ENCODE measurements around the gene AURKA.

The AURKA gene

GRCh38 chr20:56381501-56381900 lies 10.5 kb downstream of the AURKA start:
- no peak overlapping the region for H3K4me3 ChIP-seq (ENCODE audit: low read length)

GRCh38 chr20:56380375-56380774 lies 11.6 kb downstream of the AURKA start:
- Histone ChIP-seq H3K27me3 (ENCODE audit: control insufficient read depth, insufficient read depth, low read length) (no peaks in the 10 kb centered on the region), H3K27ac (ENCODE audit: low read depth, low read length) (no peak overlapping the region), H3K36me3 (ENCODE audit: control insufficient read depth, insufficient read depth, low read length) (peaks cover 2% of the 10 kb centered on the region), H3K4me1 (ENCODE audit: control insufficient read depth, insufficient read depth, low read length) (no peaks in the 10 kb centered on the region), H3K4me3 (ENCODE audit: low read length) (no peak overlapping the region), H3K9ac (ENCODE audit: low read length) (no peak overlapping the region)

More at GRCh38 chr20:56381501-56381900, 10.5 kb downstream of the AURKA start:
- Histone ChIP-seq H3K4me1 (ENCODE audit: control insufficient read depth, insufficient read depth, low read length) (no peaks in the 10 kb centered on the region), H3K36me3 (ENCODE audit: control insufficient read depth, insufficient read depth, low read length) (peaks cover 2% of the 10 kb centered on the region), H3K27me3 (ENCODE audit: control insufficient read depth, insufficient read depth, low read length) (no peaks in the 10 kb centered on the region), H3K27ac (ENCODE audit: low read depth, low read length) (no peak overlapping the region), H3K9ac (ENCODE audit: low read length) (no peak overlapping the region)

GRCh38 chr20:56378386-56378785 lies 13.6 kb downstream of the AURKA start:
- no peak overlapping the region for H3K27ac ChIP-seq (ENCODE audit: low read depth, low read length)
- H3K9ac ChIP-seq (ENCODE audit: low read length), result no peak overlapping the region
- no peaks in the 10 kb centered on the region for H3K4me1 ChIP-seq (ENCODE audit: control insufficient read depth, insufficient read depth, low read length)
- no peaks in the 10 kb centered on the region for H3K27me3 ChIP-seq (ENCODE audit: control insufficient read depth, insufficient read depth, low read length)
- H3K4me3 ChIP-seq (ENCODE audit: low read length), result no peak overlapping the region
- H3K36me3 ChIP-seq (ENCODE audit: control insufficient read depth, insufficient read depth, low read length), result peaks cover 2% of the 10 kb centered on the region

- Histone ChIP-seq H3K9ac (ENCODE audit: low read length) (no peak overlapping the region), H3K27ac (ENCODE audit: low read depth, low read length) (no peak overlapping the region), H3K27me3 (ENCODE audit: control insufficient read depth, insufficient read depth, low read length) (no peaks in the 10 kb centered on the region), H3K36me3 (ENCODE audit: control insufficient read depth, insufficient read depth, low read length) (peaks cover 3% of the 10 kb centered on the region), H3K4me1 (ENCODE audit: control insufficient read depth, insufficient read depth, low read length) (no peaks in the 10 kb centered on the region), H3K4me3 (ENCODE audit: low read length) (no peak overlapping the region)
Observed at GRCh38 chr20:56376331-56376730, 15.7 kb downstream of the AURKA start.

- Histone ChIP-seq H3K36me3 (ENCODE audit: control insufficient read depth, insufficient read depth, low read length) (peaks cover 3% of the 10 kb centered on the region), H3K27me3 (ENCODE audit: control insufficient read depth, insufficient read depth, low read length) (no peaks in the 10 kb centered on the region), H3K4me1 (ENCODE audit: control insufficient read depth, insufficient read depth, low read length) (no peaks in the 10 kb centered on the region), H3K27ac (ENCODE audit: low read depth, low read length) (no peak overlapping the region), H3K4me3 (ENCODE audit: low read length) (no peak overlapping the region), H3K9ac (ENCODE audit: low read length) (no peak overlapping the region)
Observed at GRCh38 chr20:56373942-56374341, 18.1 kb downstream of the AURKA start.

GRCh38 chr20:56372850-56373249 lies 19.2 kb downstream of the AURKA start:
- H3K9ac ChIP-seq (ENCODE audit: low read length), result no peak overlapping the region
- H3K4me3 ChIP-seq (ENCODE audit: low read length), result no peak overlapping the region
- H3K36me3 ChIP-seq (ENCODE audit: control insufficient read depth, insufficient read depth, low read length), result peaks cover 3% of the 10 kb centered on the region
- no peak overlapping the region for H3K27ac ChIP-seq (ENCODE audit: low read depth, low read length)
- H3K27me3 ChIP-seq (ENCODE audit: control insufficient read depth, insufficient read depth, low read length), result no peaks in the 10 kb centered on the region
- no peaks in the 10 kb centered on the region for H3K4me1 ChIP-seq (ENCODE audit: control insufficient read depth, insufficient read depth, low read length)

- Histone ChIP-seq H3K4me1 (ENCODE audit: control insufficient read depth, insufficient read depth, low read length) (no peaks in the 10 kb centered on the region), H3K27ac (ENCODE audit: low read depth, low read length) (no peak overlapping the region), H3K27me3 (ENCODE audit: control insufficient read depth, insufficient read depth, low read length) (no peaks in the 10 kb centered on the region), H3K4me3 (ENCODE audit: low read length) (no peak overlapping the region), H3K9ac (ENCODE audit: low read length) (no peak overlapping the region), H3K36me3 (ENCODE audit: control insufficient read depth, insufficient read depth, low read length) (peaks cover 3% of the 10 kb centered on the region)
Observed at GRCh38 chr20:56371977-56372376, 20.0 kb downstream of the AURKA start.

- no peak overlapping the region for H3K4me3 ChIP-seq (ENCODE audit: low read length)
- no peaks in the 10 kb centered on the region for H3K27me3 ChIP-seq (ENCODE audit: control insufficient read depth, insufficient read depth, low read length)
- H3K36me3 ChIP-seq (ENCODE audit: control insufficient read depth, insufficient read depth, low read length), result peaks cover 3% of the 10 kb centered on the region
- H3K9ac ChIP-seq (ENCODE audit: low read length), result no peak overlapping the region
- no peak overlapping the region for H3K27ac ChIP-seq (ENCODE audit: low read depth, low read length)
- no peaks in the 10 kb centered on the region for H3K4me1 ChIP-seq (ENCODE audit: control insufficient read depth, insufficient read depth, low read length)
Observed at GRCh38 chr20:56369179-56369578, 22.8 kb downstream of the AURKA start.

GRCh38 chr20:56368351-56369134 lies 23.5 kb downstream of the AURKA start:
- H3K9ac ChIP-seq (ENCODE audit: low read length), result no peak overlapping the region
- H3K27ac ChIP-seq (ENCODE audit: low read depth, low read length), result no peak overlapping the region
- no peaks in the 10 kb centered on the region for H3K27me3 ChIP-seq (ENCODE audit: control insufficient read depth, insufficient read depth, low read length)
- H3K36me3 ChIP-seq (ENCODE audit: control insufficient read depth, insufficient read depth, low read length), result peaks cover 3% of the 10 kb centered on the region
- no peak overlapping the region for H3K4me3 ChIP-seq (ENCODE audit: low read length)
- no peaks in the 10 kb centered on the region for H3K4me1 ChIP-seq (ENCODE audit: control insufficient read depth, insufficient read depth, low read length)

- Histone ChIP-seq H3K27me3 (ENCODE audit: control insufficient read depth, insufficient read depth, low read length) (no peaks in the 10 kb centered on the region), H3K4me1 (ENCODE audit: control insufficient read depth, insufficient read depth, low read length) (peaks cover 8% of the 10 kb centered on the region), H3K36me3 (ENCODE audit: control insufficient read depth, insufficient read depth, low read length) (no peaks in the 10 kb centered on the region), H3K4me3 (ENCODE audit: low read length) (no peak overlapping the region), H3K9ac (ENCODE audit: low read length) (no peak overlapping the region), H3K27ac (ENCODE audit: low read depth, low read length) (no peak overlapping the region)
Observed at GRCh38 chr20:56363491-56363890, 28.5 kb downstream of the AURKA start.

GRCh38 chr20:56362833-56363413 lies 29.1 kb downstream of the AURKA start:
- no peaks in the 10 kb centered on the region for H3K36me3 ChIP-seq (ENCODE audit: control insufficient read depth, insufficient read depth, low read length)
- no peaks in the 10 kb centered on the region for H3K27me3 ChIP-seq (ENCODE audit: control insufficient read depth, insufficient read depth, low read length)
- H3K27ac ChIP-seq (ENCODE audit: low read depth, low read length), result no peak overlapping the region
- H3K9ac ChIP-seq (ENCODE audit: low read length), result no peak overlapping the region
- H3K4me3 ChIP-seq (ENCODE audit: low read length), result no peak overlapping the region
- peaks cover 8% of the 10 kb centered on the region for H3K4me1 ChIP-seq (ENCODE audit: control insufficient read depth, insufficient read depth, low read length)

GRCh38 chr20:56361900-56362299 lies 30.1 kb downstream of the AURKA start:
- Histone ChIP-seq H3K4me3 (ENCODE audit: low read length) (no peak overlapping the region), H3K4me1 (ENCODE audit: control insufficient read depth, insufficient read depth, low read length) (peaks cover 8% of the 10 kb centered on the region), H3K27me3 (ENCODE audit: control insufficient read depth, insufficient read depth, low read length) (no peaks in the 10 kb centered on the region), H3K36me3 (ENCODE audit: control insufficient read depth, insufficient read depth, low read length) (no peaks in the 10 kb centered on the region), H3K9ac (ENCODE audit: low read length) (no peak overlapping the region), H3K27ac (ENCODE audit: low read depth, low read length) (no peak overlapping the region)

GRCh38 chr20:56360908-56361205 lies 31.2 kb downstream of the AURKA start:
- Histone ChIP-seq H3K27ac (ENCODE audit: low read depth, low read length) (no peak overlapping the region), H3K9ac (ENCODE audit: low read length) (no peak overlapping the region), H3K4me1 (ENCODE audit: control insufficient read depth, insufficient read depth, low read length) (peaks cover 8% of the 10 kb centered on the region), H3K36me3 (ENCODE audit: control insufficient read depth, insufficient read depth, low read length) (no peaks in the 10 kb centered on the region), H3K4me3 (ENCODE audit: low read length) (no peak overlapping the region), H3K27me3 (ENCODE audit: control insufficient read depth, insufficient read depth, low read length) (no peaks in the 10 kb centered on the region)

Data from rectal smooth muscle tissue (tissue), 1 donor.